Measurements from ENCODE around the gene GSTT2.
"Not testable (repeated sequence)": the region's sequence is repeated elsewhere in the genome, so short reads cannot be mapped to it uniquely, and the experiment has no call there.

The GSTT2 gene

DNA sequence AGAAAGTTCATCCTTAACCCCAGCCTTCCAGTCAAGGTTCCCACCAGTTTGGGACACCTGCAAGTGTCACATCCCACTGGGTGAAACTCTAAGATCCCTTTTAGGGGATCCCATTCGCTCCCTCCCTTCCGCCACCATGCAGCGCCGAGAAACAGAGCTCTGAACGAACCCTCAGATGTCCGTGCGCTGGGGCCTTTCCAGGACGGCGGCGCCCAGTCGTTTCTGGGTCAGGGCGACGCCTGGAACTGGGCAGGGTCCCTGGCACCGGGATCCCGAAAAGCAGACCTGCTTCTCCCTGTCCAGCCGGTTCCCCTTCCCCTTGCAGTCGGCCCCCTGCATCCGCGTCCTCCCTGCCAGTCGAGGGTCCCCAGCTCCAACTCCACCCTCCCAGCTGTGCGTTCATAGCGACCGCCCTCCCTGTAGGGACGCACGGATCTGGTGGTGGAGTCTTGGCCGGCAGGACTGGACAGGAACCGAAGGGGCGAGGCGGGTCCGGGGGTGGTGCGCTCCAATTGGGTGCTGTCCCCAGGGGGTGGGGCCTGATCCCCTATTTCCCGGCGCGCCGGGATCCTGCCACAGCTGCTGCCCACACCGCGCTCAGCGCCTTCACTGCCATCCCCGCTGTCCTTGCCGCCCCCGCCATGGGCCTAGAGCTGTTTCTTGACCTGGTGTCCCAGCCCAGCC is at the start of gene GSTT2:
Gene GSTT2, plus strand, starts transcription at position 578 of the 684 bp plus-strand sequence.
- not testable (repeated sequence) for DNase-seq

DNA sequence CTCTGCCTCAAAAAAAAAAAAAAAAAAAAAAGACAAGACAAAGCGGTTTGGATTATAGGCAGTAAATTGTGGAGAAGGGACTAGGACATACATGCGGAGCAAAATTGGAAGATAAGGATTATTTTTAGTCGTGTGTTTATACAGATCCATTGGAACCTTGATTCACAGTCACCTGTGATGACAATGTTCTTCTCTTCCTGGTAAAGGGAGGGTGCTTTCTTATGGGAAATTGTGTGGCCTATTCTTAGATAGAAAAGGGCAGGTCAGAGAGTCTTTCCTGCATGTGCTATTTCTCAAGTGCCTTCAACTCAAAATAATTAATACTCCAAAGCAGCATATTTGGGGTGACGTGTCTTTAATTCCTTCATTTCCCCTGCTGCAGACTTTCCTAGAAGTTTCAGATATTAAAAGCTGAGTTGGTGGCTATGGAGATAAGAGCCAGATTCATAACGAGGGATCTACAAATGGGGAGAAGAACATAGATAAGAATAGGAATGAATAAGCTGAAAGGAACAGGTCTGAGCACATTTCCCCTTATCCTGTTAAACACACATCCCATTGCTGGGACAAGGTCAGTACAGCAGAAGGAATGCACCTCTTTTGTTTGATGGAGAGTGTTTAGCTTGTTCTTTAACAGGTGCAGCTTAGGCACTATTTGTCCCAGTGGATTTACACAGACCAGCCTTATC is 41.5 kb upstream of the GSTT2 start:
- no peak for DNase-seq

DNA sequence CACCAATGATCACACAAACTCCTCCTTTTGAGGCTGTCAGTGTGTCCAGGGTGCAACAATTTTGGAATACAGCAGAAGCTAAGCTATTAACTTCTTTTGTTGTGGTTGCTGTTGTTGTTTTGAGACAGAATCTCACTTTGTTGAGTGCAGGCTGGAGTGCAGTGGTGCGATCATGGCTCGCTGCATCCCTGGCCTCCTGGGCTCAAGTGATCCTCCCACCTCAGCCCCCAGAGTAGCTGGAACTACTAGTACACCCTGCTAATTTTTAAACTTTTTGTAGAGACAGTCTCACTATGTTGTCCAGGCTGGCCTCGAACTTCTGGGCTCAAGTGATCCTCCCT is 40.9 kb upstream of the GSTT2 start:
- no peak for DNase-seq

DNA sequence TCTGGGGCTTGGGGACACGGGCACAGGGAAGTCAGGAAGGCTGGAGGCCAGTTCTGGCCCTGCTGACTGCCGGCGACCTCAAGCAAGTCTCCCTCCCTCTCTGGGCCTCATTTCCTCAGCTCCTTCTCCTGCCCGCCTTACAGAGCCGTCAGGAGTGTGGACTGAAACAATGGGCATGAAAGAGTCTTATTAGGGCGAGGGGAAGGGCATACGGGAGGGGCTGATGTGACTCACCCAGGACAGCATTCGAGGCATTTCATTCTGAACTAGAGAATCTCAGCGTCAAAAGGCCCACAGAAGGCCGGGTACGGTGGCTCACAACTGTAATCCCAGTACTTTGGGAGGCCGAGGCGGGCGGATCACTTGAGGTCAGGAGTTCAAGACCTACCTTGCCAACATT is 39.8 kb upstream of the GSTT2 start:
- DNase-seq: not testable (repeated sequence)

DNA sequence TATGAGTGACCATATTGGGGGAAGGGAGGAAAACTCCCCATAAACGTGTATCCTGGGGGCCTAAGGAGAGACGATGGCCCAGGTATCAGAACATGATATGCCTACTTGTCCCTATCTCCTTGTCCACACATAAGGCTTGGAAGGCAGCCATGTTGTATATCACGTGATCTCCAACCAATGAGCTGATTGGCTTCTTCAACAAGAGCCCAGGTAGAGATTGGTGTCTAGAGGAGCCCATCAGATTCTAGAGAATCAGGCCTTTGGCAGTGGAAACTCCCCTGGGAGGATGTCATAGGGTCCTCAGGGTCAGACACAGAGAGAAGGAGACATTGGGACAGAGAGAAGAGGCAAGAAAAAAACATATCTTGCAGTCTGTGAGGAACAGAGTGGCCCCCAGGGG is 32.5 kb upstream of the GSTT2 start:
- not testable (repeated sequence) for DNase-seq

DNA sequence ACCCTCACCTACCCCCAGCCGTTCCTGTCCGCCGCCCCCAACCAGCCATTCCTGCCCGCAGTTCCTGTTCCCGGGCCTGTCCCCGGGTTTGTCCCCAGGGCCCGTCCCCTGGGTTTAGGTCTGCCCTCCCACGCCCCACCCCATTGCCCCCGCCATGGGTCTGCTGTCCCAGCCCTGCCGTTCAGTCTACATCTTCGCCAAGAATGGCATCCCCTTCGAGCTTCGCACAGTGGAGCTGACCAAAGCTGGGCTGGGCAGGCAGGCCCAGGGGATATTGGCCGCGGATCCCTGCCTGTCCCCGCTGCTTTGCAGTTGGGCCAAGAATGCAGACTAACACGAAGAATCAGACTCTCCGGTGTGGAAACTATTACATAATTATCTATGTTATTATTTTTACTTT is 30.2 kb upstream of the GSTT2 start:
- not testable (repeated sequence) for DNase-seq

DNA sequence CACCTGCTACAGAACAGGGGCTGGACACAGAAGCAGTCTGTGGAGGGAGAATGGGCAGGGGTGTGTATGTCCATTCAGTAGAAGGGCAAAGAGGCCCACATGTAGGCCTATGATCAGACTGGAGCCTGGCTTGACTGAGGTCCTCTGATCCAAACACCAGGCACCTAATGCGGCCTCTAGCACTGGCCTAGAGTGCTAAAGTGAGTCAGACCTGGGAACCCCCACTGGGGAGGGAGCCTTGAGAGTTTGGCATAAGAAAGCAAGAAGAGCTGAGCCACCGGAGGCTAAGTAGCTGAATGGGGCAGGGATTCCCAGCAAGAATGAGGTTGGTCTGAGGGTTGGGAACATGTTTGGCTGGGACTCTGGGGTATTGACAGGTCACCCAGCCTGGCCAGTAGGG is 28.6 kb upstream of the GSTT2 start:
- DNase-seq: not testable (repeated sequence)

DNA sequence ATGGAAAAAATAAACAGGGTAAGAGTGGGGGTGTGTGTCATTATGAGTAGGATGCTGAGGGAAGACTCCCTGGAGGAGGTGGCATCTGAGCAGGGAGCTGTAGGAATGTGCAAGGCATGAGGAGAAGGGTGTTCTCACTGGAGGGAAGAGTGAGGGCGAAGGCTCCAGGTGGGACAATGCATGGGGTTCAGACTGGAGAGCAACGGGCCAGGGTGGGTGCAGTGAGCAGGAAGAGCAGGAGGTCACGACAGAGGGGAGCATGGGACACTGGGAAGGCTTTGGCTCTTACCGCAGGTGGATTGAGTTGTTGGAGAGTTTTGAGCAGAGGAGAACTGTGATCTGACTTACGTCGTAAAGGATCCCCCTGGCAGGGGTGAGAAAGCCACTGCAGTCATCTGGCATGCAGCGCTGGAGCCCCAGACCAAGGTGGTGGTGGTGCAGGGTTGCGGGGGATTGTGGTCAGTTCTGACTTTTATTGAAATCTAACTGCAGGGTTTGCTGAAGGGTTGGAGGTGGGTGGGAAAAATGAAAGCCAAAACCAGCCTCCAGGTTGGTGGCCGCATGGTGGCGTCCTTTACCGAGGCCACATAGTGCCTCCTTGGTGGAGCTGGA is 27.0 kb upstream of the GSTT2 start:
- DNase-seq: not testable (repeated sequence)

DNA sequence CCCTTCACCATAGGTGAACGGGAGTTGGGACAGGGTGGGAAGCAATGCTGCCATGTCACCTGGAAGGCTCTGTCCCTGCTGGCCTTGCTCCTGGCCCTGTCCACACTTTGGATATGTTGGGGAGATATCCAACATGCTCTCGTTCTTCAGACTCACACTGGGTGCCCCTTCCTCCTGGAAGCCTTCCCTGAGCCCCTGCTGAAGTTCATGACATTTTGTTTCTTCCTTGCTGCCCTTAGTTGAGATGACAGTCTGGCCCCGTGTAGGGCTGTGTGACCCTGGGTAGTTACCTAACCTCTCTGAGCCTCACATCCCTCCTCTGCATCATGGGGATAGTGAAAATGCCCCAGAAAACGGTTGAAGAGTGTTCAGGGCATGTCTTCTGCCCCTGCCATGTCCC is 26.4 kb upstream of the GSTT2 start:
- not testable (repeated sequence) for DNase-seq

DNA sequence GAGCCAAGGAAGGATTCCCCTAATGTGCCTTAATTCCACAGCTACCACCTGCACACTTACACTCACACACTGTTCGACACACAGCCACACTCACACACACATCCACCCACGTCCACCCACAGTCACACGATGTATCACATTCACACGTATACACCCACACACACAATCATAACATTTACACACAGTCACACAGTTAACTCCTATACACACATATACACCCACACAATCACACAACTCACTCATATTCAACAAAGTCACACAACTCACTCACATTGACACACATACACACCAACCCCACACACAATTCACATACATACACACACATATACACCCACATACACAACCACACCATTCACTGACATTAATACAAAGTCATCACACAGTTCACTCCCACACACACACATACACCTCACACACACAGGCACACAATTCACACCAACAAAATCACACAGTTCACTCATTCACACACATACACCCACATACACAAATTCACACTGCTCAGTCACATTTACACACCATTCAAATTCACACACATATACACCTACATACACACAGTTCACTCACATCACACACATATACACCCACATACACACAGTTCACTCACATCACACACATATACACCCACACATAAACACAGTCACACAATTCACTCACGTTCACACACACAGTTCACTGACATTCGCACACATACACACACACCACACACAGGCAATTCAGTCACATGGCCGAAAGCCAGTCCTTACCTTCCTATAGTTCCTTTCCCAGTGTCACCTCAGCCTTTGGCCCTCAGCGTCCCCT is 25.5 kb upstream of the GSTT2 start:
- DNase-seq: not testable (repeated sequence)

DNA sequence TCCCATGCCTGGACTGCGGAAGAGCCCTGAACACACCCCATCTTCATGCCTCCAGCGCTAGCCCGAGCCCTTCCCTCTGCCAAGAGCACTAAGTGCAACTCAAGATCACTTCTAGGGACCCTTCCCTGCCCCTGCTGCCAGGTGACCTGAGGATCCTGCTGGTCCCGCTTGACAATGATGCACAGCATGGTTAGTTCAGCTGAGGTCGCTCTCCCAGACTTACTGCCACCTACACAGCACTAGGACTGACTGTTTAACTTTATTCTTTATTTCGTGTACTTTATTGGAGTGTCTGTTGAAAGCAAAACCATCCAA is 25.0 kb upstream of the GSTT2 start:
- not testable (repeated sequence) for DNase-seq

DNA sequence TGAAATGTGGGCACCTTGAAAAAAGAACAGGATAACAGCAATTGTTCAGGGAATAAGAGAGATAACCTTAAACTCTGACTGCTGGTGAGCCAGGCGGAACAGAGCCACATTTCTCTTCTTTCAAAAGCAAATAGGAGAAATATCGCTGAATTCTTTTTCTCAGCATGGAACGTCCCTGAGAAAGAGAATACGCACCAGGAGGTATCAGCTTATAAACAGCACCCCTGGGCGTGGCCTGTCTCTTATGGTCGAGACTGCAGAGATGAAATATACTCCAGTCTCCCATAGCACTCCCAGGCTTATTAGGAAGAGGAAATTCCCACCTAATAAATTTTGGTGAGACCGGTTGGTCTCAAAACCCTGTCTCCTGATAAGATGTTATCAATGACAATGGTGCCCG is 24.0 kb upstream of the GSTT2 start:
- not testable (repeated sequence) for DNase-seq

DNA sequence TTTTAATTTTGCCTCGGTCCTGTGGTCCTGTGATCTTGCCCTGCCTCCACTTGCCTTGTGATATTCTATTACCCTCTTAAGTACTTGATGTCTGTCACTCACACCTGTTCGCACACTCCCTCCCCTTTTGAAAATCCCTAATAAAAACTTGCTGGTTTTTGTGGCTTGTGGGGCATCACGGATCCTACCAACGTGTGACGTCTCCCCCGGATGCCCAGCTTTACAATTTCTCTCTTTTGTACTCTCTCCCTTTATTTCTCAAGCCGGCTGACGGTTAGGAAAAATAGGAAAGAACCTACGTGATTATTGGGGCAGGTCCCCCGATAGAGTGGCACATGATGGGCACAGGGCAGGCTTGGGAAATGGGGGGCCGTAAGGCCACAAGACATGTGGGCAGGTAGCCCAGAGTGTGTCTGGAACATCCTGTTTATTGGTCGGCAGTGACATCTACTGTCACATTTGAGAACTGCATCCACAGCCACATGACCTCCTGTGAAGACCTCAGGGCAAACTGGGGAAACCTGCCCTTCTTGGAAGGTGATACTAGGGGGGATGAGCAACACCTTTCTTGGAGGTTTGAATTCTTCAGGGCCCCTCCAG is 23.5 kb upstream of the GSTT2 start:
- peak; percentile 87 for DNase-seq

DNA sequence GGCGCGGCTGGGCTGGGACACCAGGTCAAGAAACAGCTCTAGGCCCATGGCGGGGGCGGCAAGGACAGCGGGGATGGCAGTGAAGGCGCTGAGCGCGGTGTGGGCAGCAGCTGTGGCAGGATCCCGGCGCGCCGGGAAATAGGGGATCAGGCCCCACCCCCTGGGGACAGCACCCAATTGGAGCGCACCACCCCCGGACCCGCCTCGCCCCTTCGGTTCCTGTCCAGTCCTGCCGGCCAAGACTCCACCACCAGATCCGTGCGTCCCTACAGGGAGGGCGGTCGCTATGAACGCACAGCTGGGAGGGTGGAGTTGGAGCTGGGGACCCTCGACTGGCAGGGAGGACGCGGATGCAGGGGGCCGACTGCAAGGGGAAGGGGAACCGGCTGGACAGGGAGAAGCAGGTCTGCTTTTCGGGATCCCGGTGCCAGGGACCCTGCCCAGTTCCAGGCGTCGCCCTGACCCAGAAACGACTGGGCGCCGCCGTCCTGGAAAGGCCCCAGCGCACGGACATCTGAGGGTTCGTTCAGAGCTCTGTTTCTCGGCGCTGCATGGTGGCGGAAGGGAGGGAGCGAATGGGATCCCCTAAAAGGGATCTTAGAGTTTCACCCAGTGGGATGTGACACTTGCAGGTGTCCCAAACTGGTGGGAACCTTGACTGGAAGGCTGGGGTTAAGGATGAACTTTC is 18.7 kb upstream of the GSTT2 start, which contains the start of gene GSTT2B:
Gene GSTT2B, minus strand, starts transcription at position 112 of the 688 bp plus-strand sequence. Its CDS starts 64 bp downstream, at position 48.
- DNase-seq: not testable (repeated sequence)

DNA sequence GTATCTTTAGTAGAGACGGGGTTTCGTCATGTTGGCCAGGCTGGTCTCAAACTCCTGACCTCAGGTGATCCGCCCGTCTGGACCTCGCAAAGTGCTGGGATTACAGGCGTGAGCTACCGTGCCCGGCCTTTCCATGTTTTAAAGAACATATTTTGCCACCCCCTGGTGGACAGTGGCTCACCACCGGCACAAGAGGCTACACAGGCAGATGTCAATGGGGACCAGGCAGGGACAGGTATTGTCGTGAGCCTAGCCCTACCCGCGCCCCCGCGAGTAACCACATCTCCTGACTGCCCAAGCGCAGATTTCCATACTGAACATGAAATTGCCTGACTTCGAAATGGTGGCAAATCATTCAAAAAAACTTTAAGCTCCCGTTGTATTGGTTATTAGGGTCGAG is 13.8 kb upstream of the GSTT2 start:
- not testable (repeated sequence) for DNase-seq

DNA sequence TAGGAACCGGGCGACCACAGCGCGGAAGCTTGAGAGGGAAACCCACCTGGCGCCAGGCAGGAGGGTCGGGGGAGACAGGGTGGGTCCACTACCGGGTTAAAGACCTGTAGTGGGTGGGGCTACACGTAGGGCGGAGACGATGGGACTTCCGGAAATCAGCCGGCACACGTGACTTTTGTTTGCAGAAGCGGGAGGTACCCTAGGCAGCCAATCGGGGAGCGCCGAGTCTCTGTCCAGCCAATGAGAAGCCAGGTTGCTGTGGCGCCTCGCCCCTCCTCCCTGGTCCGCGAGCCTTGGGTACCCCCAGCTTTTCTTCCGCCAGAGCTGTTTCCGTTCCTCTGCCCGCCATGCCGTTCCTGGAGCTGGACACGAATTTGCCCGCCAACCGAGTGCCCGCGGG is 13.4 kb upstream of the GSTT2 start, which contains the start of gene DDTL:
Gene DDTL, plus strand, starts transcription at position 321 of the 400 bp plus-strand sequence. Its CDS starts 27 bp downstream, at position 348.
- not testable (repeated sequence) for DNase-seq

DNA sequence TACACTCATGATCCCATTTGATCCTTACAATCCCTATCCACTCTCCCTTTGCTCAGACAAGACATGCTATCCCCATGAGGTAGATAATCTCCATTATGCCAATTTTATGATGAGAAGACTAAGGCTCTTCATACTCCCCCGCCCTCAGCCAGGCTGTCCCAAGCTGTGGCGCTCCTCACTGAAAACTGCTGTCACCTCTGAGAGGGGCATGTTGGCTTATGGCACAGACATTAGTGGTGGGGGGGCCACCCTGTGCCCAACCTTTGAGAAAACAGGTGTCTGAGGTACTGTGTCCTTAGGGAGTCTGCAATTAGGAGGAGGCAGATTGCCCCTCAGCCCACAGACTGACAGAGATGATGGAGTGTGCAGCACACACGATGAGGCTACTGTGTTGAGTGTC is 10.9 kb upstream of the GSTT2 start:
- DNase-seq: no peak

DNA sequence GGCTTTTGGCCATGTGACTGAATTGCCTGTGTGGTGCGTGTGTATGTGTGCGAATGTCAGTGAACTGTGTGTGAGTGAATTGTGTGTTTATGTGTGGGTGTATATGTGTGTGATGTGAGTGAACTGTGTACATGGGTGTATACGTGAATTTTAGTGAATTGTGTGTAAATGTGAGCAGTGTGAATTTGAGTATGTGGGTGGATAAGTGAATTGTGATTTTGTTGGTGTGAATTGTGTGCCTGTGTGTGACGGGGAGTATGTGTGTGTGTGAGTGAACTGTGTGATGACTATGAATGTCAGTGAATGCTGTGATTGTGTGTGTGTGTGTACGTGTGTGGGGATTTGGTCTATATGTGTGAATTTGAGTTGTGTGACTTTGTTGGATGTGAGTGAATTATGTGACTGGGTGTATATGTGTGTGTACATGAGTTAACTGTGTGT is 9.7 kb upstream of the GSTT2 start:
- DNase-seq: no peak

DNA sequence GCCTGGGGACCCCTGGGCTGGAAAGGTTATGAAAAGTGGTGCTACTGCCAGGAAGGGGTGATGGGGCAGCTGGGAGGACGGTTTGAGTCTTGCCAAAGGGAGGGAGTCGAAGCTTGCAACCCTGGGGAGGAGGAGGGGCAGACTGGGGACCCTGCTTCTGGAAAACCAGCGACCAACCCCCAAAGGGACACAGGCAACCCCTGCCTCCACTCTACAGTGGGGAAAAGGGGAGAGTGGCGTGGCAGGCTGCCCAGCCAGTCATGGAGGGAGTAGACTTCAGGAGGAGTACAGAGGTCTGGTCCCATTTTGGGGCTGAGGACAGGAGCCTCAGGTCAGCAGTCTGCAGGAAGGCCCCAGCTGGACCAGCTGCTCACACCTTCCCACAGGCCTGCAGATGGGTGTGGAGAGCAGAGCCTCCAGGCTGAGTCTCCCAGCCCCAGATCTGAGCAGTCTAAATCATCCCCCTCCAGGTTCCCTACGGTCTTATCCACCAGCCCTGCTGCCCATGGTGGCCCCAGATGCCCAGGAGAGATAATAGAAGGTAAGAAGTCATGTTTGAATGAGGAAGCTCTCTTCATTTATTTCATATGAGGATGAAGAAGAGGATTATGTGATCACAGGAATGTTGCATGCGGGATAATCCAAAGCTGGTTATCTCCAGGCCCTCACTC is 9.0 kb upstream of the GSTT2 start:
- DNase-seq: no peak

DNA sequence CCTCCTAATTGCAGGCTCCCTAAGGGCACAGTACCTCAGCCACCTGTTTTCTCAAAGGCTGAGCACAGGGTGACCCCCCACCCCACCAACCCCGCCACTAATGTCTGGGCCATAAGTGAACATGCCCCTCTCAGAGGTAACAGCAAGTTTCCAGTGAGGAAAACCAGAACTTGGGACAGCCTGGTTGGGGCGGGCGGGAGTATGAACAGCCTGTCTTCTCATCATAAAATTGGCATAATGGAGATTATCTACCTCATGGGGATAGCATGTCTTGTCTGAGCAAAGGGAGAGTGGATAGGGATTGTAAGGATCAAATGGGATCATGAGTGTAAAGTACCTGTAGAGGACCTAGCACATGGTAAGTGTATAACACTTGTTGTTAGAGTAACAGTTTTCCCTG is 8.0 kb upstream of the GSTT2 start:
- not testable (repeated sequence) for DNase-seq

DNA sequence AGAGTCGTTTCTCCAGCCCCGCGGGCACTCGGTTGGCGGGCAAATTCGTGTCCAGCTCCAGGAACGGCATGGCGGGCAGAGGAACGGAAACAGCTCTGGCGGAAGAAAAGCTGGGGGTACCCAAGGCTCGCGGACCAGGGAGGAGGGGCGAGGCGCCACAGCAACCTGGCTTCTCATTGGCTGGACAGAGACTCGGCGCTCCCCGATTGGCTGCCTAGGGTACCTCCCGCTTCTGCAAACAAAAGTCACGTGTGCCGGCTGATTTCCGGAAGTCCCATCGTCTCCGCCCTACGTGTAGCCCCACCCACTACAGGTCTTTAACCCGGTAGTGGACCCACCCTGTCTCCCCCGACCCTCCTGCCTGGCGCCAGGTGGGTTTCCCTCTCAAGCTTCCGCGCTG is 5.6 kb upstream of the GSTT2 start, which contains the start of gene DDT:
Gene DDT, minus strand, starts transcription at position 97 of the 400 bp plus-strand sequence. Its CDS starts 27 bp downstream, at position 70.
- not testable (repeated sequence) for DNase-seq

Measured in activated CD8-positive, alpha-beta memory T cell treated with anti-CD3 and anti-CD28 coated beads for 24 hours (primary cell).